Left cardiac atrium (tissue), 4 donors: Measurements from ENCODE around the gene PSMB3. TPM values are rescaled to one million over a fixed set of nuclear protein-coding genes. Genes with fewer than 3 reads are reported as not detected.

ENCODE experiments used
- ATAC-seq, 2 donors: fragments of 200-7000 bp; cut with Tn5 transposase; one replicate each; pipeline ENCODE4 v1.9.1; 2020; ENCODE audit warnings: mild to moderate bottlenecking in 2 of 2, moderate library complexity in 2 of 2
- DNase-seq: peaks from one replicate; pipeline ENCODE4 v3.0.0-alpha.2; 2020
- intact Hi-C, 2 donors: fragments of 100-400 bp; cut with DNase I; formaldehyde crosslinking; loops; one replicate each; pipeline versions ENCODE4 v1.14.1 to v1.15.1; 2022 to 2023
- total RNA-seq, 2 donors: library from RNA; stranded (reverse); fragmentation: NEBNext Ultra II Directional; extraction: Animal tissue kit (Norgen Biotek cat#: 25700); gene quantifications; one replicate each; pipeline ENCODE4 v1.2.1, GENCODE V29; 2021
- donor health status: DM: no; HTN: yes; CAD: no.
- donor health status: DM: no; HTN: yes; CAD: no; lungs with severe emphysema.
- donor health status: DM: yes; HTN: yes; CAD: no.
- donor health status: Dilated cardiomyopathy.

The PSMB3 gene
- total RNA-seq, 2 donors from 2014 or later, result 139 to 163 TPM

- no peak for DNase-seq
- intact Hi-C loops, result loop anchor here in 1 of 2 donors (5.0 kb wide), 1 partner anchor 44 kb away; no protein-coding TSS in a partner anchor
- ATAC-seq, result no peak
These were observed 6.3 kb upstream of the PSMB3 start for GRCh38 chr17:38746004-38746848.

- DNase-seq, result no peak
- intact Hi-C loops, result loop anchor here in 1 of 2 donors (5.0 kb wide), 1 partner anchor 45 kb away; no protein-coding TSS in a partner anchor
- ATAC-seq, result no peak
These were observed 5.6 kb upstream of the PSMB3 start for GRCh38 chr17:38746849-38747462.

GRCh38 chr17:38747463-38748148 is 4.9 kb upstream of the PSMB3 start:
- intact Hi-C loops, result loop anchor here in 1 of 2 donors (5.0 kb wide), 1 partner anchor 45 kb away; no protein-coding TSS in a partner anchor
- no peak for ATAC-seq
- DNase-seq, result peak; percentile 74

GRCh38 chr17:38748149-38748891 is 4.2 kb upstream of the PSMB3 start, which contains the start of gene PCGF2:
PCGF2 (minus strand) TSS chr17:38748336; CDS start chr17:38740402, 7,934 bp downstream.
- peak; percentile 21 to 39 for ATAC-seq
- intact Hi-C loops, result loop anchor here in 1 of 2 donors (5.0 kb wide), 1 partner anchor 46 kb away; no protein-coding TSS in a partner anchor
- peak; percentile 97 for DNase-seq

- intact Hi-C loops, result loop anchor here in 1 of 2 donors (5.0 kb wide), 1 partner anchor 47 kb away; no protein-coding TSS in a partner anchor
- ATAC-seq (no peak), DNase-seq (no peak)
These were observed 3.7 kb upstream of the PSMB3 start for GRCh38 chr17:38748892-38749222.

DNA sequence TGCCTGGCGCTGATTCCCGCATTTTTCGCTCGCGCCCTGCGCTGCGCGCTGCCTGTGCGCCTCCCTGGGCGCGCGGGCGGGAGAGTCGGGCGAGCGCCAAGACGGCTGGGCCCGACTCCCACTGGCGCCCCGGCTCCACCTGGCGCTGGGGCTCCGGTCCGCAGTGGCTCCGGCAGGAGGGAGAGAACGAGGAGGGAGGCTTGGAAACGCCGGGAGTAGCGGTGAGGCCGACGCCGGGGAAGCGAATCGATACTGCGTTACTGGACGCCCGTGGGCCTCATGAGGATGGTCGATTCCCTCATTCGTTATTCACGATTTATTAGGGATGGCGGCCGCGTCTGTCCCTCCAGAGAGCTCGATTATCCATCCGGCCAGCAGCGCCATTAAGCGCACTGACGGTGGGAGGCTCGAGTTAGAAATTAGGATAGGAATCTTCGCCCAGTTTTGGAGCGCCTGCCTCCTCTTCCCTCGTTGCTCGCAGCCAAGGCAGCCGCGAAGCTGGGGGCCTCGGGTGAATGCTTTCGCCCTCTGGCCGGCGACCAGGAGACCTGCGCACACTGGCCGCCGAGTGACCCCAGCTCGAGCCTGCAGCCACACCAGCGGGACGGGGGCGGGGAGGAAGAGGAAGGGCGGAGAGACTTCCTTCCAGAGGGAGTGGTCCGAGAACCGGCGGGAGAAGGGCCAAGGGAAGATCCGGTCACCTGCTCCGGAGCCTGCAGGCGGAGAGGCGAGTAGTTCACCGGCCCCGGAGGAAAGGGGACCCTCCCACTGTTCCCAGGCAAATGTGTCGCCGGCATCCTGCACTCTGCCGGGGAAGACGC is 3.1 kb upstream of the PSMB3 start:
- DNase-seq, result peak; percentile 94
- peak; percentile 33 to 58 for ATAC-seq
- intact Hi-C loops, result loop anchor here in 1 of 2 donors (5.0 kb wide), 3 partner anchors 47 to 403 kb away; partner anchors contain the start of genes PIP4K2B and PLXDC1

GRCh38 chr17:38750044-38750311 is 2.6 kb upstream of the PSMB3 start:
- ATAC-seq (no peak), DNase-seq (no peak)
- intact Hi-C loops, result loop anchor here in 1 of 2 donors (5.0 kb wide), 2 partner anchors 47 to 402 kb away; partner anchors contain the start of genes PIP4K2B and PLXDC1

DNA sequence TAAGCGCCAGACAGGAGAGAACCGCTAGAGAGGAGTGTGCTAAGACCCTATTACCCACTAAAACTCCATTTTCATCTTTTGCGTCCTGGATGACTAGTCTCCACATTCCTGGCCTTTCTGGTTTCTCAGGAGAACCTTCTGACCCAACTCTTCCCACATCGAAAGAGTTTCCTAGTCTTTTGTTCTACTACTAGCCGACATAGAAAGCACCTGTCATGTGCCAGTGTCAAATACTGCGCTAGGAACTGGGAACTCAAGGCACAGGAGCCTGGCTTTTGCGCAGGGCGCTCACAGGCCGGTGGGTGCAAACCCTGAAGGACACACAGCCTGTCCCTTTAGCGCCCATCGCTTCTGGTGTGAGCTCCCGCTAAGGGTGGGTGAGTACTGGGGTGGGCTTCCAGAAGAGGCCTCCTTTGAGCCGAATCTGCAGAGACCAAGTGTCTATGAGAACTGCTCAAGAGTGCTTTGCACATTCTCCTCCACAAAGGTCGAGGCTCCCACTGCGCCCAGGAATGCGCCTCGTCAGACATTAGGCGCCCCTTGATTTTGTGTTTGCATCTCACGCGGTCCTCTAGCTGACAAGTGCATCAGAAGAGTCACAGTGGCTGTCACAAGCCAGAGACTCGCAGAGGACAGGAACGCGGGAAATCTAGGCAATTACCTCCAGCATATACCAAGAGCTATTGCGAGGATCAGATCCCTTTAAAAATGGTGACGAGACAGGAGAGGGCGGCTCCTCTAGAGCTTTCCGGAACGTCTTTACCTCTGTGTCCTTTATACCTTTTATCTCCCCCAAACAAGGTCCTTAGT is 2.0 kb upstream of the PSMB3 start:
- ATAC-seq (no peak), DNase-seq (no peak)
- intact Hi-C loops, result loop anchor here in 1 of 2 donors (5.0 kb wide), 2 partner anchors 47 to 402 kb away; partner anchors contain the start of genes PIP4K2B and PLXDC1

DNA sequence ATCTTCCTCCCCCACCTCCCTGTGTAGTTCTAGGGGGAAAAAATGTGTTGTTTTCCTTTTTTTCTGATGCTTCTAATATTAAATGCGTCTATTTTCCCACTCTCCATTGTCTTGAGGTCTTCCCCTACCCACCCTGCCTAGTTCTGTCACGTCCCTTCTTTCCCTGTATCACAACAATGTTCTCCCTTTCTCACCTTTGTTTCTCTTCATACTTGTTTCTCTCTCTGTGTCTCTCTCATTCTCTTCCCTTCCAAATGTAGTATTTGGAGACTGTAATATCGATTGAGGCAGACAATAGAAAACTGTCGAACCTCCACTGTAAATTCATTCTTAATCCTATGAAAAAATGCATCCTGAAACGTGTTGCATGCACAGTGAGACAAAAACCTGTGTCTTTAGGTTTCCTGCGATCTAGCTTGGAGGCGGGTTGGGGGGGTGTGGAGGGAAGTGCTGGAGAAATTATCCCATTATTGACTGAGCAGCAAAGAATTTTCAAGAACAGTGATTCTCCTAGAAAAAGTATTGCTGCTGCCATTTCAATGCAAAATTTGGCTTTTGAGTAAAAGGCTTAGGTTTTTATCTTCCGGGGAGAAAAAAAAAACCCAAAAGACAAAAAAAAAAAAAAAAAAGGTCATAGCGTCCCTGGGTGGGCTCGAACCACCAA is 1.3 kb upstream of the PSMB3 start:
- intact Hi-C loops, result loop anchor here in 1 of 2 donors (5.0 kb wide), 2 partner anchors 46 to 401 kb away; partner anchors contain the start of genes PIP4K2B and PLXDC1
- no peak for DNase-seq
- ATAC-seq, result no peak

DNA sequence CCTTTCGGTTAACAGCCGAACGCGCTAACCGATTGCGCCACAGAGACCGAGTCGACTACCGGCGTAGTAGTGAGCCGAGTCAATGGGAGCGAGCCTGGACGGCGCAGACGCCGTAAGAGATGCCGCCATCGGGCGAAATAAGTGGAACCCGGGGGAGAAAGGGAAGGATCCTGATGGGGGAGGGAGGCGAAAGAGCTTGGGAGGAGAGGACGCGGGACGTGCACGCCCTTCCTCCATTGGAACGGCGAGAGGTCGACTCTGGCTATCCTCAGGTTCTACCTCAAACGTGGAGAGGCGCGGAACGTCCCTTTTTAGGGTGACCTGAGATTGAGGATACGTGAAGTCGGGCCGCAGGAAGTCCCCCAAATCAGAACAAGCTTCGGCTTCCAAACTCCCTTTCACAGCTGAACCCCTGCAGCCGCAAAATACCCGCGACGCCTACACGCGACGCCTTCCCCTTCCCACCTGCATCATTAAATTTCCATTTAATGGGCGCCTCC is 683 bp upstream of the PSMB3 start:
- DNase-seq (peak; percentile 82), ATAC-seq (peak; percentile 49 to 55)
- intact Hi-C loops, result loop anchor here in 1 of 2 donors (5.0 kb wide), 2 partner anchors 45 to 400 kb away; partner anchors contain the start of genes PIP4K2B and PLXDC1

- no peak for ATAC-seq
- intact Hi-C loops, result loop anchor here in 1 of 2 donors (5.0 kb wide), 2 partner anchors 44 to 399 kb away; partner anchors contain the start of genes PIP4K2B and PLXDC1
- no peak for DNase-seq
These were observed 548 bp downstream of the PSMB3 start for GRCh38 chr17:38753071-38753506.

DNA sequence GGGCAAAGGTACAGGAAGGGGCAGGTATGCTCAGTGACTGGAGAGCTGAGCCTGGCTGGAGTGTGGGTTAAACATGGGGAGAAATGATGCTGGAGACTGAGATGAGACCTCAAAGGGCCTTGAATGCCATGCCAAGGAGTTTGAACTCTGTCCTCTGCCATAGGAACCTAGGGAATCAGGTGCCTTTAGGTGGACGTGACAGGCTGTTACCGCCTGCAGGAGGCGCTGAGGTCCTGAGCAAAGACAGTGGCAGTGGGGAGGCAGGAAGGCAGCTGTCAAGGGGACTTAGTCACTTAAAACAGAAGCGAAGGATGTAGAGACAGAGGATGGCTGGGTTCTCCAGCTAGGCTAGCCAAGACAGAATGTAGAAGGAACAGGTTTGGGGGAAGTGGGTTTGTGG is 9.1 kb downstream of the PSMB3 start:
- DNase-seq (no peak), ATAC-seq (no peak)
- intact Hi-C loops, result no loop called here

DNA sequence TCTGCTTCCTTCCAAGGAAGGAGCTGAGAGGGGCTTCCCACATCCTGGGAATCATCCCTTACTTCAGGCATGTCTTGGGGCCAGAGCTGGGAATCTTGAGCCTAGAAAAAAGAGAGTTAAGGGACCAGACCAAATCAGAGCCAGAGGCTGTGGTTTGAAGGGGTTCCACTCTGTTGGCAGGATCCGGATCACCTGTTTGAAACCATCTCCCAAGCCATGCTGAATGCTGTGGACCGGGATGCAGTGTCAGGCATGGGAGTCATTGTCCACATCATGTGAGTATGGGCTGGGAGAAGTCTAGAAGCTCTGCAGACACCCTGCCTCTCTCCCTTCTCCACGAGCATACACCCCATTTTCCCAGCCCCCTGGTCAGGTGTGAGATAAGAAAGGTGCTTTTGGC is 9.7 kb downstream of the PSMB3 start:
- intact Hi-C loops, result no loop called here
- ATAC-seq (no peak), DNase-seq (no peak)

- intact Hi-C loops, result no loop called here
- DNase-seq, result no peak
- no peak for ATAC-seq
These were observed 13.8 kb downstream of the PSMB3 start for GRCh38 chr17:38766341-38766740.

GRCh38 chr17:38768417-38768816 is 15.9 kb downstream of the PSMB3 start:
- ATAC-seq (peak; percentile 55 to 62), DNase-seq (peak; percentile 43)
- intact Hi-C loops, result no loop called here

DNA sequence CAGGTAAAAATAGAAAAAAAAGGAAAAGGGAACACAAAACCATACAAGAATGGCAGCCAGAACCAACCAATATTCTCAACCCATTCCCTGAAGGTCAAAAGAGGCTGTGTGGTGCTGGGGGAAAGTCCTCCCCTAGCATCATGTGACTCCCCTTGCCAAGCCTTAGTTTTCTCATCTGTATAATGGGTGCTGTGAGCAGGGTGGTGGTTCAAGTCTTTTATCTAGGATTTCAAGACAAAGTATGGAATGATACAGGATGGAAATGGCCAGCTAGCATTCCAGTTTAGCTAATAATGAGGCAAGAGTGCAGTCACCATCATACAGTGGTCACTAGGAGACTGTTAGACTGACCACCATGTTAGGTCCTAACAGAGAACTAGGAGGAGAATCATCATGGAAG is 20.7 kb downstream of the PSMB3 start:
- intact Hi-C loops, result no loop called here
- DNase-seq (no peak), ATAC-seq (no peak)
